GM18526 (cell line): ENCODE measurements around the gene TNS3.

ENCODE experiments used
- POLR2A ChIP-seq: IDR thresholded peaks from 3 replicates; pipeline ENCODE4 v1.6.1; 2011; ENCODE audit not compliant: insufficient read length; ENCODE audit errors: extremely low read depth

Gene TNS3

GRCh38 chr7:47326220-47326619 is 255.7 kb downstream of the TNS3 start:
- no peak for TF ChIP-seq POLR2A

- no peak for TF ChIP-seq POLR2A
Measured at GRCh38 chr7:47325337-47325736, 256.6 kb downstream of the TNS3 start.

- TF ChIP-seq POLR2A, result no peak
Measured at GRCh38 chr7:47323904-47324303, 258.0 kb downstream of the TNS3 start.

GRCh38 chr7:47322731-47323130 is 259.2 kb downstream of the TNS3 start:
- TF ChIP-seq POLR2A, result no peak

- TF ChIP-seq POLR2A, result no peak
Measured at GRCh38 chr7:47320296-47320695, 261.6 kb downstream of the TNS3 start.

GRCh38 chr7:47318395-47319182 is 263.3 kb downstream of the TNS3 start:
- no peak for TF ChIP-seq POLR2A

- TF ChIP-seq POLR2A, result no peak
Measured at GRCh38 chr7:47317487-47317886, 264.4 kb downstream of the TNS3 start.

- TF ChIP-seq POLR2A, result no peak
Measured at GRCh38 chr7:47314728-47315607, 266.9 kb downstream of the TNS3 start.

GRCh38 chr7:47314248-47314647 is 267.7 kb downstream of the TNS3 start:
- no peak for TF ChIP-seq POLR2A

- TF ChIP-seq POLR2A, result no peak
Measured at GRCh38 chr7:47313564-47313963, 268.3 kb downstream of the TNS3 start.

GRCh38 chr7:47311891-47312290 is 270.0 kb downstream of the TNS3 start:
- TF ChIP-seq POLR2A, result no peak

GRCh38 chr7:47310020-47310419 is 271.9 kb downstream of the TNS3 start:
- no peak for TF ChIP-seq POLR2A

- TF ChIP-seq POLR2A, result no peak
Measured at GRCh38 chr7:47308808-47309207, 273.1 kb downstream of the TNS3 start.

GRCh38 chr7:47307311-47307710 is 274.6 kb downstream of the TNS3 start:
- no peak for TF ChIP-seq POLR2A

GRCh38 chr7:47304727-47305719 is 276.9 kb downstream of the TNS3 start:
- TF ChIP-seq POLR2A, result no peak
